ENCODE measurements around the gene ZNF513.

DNA sequence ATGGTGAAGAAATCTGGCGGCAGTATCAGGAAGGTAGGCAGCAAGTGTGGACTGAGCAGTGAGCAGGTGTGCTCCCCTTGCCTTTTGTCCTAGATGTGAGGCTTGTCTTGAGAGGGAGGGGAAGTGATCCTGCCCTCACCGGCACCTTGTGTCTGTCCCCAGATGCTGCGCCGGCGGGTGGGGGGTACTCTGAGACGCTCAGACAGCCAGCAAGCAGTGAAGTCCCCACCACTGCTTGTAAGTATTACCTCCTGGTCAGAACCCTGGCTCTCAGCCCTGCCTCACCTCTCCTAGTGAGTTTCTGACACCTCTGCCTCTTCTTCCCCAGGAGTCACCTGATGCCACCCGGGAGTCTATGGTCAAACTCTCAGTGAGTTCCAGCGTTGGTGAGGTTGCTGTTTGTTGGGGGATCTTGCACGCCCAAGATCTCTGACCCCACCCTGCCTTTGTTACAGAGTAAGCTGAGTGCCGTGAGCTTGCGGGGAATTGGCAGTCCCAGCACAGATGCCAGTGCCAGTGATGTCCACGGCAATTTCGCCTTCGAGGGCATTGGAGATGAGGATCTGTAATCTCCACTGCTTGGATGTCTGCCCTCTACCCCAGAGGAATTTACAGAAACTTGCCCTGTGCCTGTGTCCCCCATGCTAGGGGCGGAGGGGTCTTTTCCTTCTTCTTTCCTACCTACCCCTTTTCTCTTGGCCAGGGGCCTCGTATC is 4.2 kb downstream of the ZNF513 start:
- TF ChIP-seq, protein P1, sequence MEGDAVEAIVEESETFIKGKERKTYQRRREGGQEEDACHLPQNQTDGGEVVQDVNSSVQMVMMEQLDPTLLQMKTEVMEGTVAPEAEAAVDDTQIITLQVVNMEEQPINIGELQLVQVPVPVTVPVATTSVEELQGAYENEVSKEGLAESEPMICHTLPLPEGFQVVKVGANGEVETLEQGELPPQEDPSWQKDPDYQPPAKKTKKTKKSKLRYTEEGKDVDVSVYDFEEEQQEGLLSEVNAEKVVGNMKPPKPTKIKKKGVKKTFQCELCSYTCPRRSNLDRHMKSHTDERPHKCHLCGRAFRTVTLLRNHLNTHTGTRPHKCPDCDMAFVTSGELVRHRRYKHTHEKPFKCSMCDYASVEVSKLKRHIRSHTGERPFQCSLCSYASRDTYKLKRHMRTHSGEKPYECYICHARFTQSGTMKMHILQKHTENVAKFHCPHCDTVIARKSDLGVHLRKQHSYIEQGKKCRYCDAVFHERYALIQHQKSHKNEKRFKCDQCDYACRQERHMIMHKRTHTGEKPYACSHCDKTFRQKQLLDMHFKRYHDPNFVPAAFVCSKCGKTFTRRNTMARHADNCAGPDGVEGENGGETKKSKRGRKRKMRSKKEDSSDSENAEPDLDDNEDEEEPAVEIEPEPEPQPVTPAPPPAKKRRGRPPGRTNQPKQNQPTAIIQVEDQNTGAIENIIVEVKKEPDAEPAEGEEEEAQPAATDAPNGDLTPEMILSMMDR (IDR thresholded peaks at IDR 0.05), result no peak
- TF ChIP-seq EP300 (IDR thresholded peaks at IDR 0.05) (no peak), POLR2AphosphoS5 (IDR thresholded peaks at IDR 0.05) (no peak), POLR2A (IDR thresholded peaks at IDR 0.05) (no peak)

Data from suprapubic skin (tissue), 4 donors.